ENCODE measurements around the gene IQSEC1.

DNA sequence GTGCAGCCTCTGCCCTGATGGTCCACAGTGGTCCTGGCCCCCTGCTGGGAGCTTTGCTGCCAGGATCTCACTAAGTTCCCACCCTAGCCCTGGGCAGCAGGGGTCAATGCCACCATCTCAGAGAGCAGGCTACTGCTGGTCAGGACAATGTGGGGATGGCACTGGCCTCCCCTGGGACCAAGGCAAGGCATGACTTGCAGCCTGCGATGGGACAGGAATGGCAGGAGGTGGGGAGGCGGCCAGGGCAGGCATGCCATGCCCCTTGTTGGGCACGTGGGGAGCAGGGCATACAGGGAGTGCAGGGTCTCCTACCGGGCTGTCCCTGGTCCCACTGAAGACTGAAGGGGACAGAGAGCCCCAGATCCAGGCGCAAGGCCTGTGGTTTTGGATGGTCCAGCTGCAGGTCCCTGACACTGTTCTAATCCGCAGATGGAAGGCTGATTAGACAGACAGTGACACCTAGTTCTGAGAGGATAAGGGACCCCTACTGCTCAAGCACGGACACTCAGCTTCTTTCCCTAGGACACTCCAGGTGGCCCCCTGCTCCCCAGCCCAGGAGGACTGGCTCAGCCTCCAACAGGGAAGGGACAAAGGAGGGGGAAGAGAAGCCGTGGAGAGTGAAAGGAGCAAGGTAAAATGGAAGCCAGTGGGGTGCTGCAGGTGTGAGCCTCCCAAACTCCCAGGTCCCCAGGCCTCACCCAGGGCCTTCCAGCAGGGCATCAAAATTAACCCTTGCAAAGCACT is 162.7 kb downstream of the IQSEC1 start:
- TF ChIP-seq, protein P1, sequence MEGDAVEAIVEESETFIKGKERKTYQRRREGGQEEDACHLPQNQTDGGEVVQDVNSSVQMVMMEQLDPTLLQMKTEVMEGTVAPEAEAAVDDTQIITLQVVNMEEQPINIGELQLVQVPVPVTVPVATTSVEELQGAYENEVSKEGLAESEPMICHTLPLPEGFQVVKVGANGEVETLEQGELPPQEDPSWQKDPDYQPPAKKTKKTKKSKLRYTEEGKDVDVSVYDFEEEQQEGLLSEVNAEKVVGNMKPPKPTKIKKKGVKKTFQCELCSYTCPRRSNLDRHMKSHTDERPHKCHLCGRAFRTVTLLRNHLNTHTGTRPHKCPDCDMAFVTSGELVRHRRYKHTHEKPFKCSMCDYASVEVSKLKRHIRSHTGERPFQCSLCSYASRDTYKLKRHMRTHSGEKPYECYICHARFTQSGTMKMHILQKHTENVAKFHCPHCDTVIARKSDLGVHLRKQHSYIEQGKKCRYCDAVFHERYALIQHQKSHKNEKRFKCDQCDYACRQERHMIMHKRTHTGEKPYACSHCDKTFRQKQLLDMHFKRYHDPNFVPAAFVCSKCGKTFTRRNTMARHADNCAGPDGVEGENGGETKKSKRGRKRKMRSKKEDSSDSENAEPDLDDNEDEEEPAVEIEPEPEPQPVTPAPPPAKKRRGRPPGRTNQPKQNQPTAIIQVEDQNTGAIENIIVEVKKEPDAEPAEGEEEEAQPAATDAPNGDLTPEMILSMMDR (conservative IDR thresholded peaks at IDR 0.05; ENCODE audit: low read depth, low read length): no peak
- no peak for TF ChIP-seq EZH2 (IDR thresholded peaks at IDR 0.05; ENCODE audit: borderline replicate concordance, low read depth, low read length, poor library complexity, severe bottlenecking)

All from A673 (cell line).